Motor neuron (in vitro differentiated cells): ENCODE results near the gene IL21. TPM values are rescaled to one million over a fixed set of nuclear protein-coding genes. Genes with fewer than 3 reads are reported as not detected.
"Not testable (repeated sequence)": the region's sequence is repeated elsewhere in the genome, so short reads cannot be mapped to it uniquely, and the experiment has no call there.

Experiments used
- ATAC-seq, 8 experiments: fragments of 200-7000 bp; cut with Tn5 transposase; replicated peaks in 6 of 8; 2 replicates each; pipeline ENCODE4 v1.8.0; 2021; ENCODE audit warnings: mild to moderate bottlenecking in 8 of 8, moderate library complexity in 8 of 8
- H3K27ac ChIP-seq, 2 donors: fragments of 250-450 bp; sonication (Bioruptor Pico); 2 replicates each; pipeline ENCODE4 v1.9.0; 2021; ENCODE audit warnings: antibody characterized with exemption in 2 of 2, mild to moderate bottlenecking in 2 of 2, moderate library complexity in 1 of 2
- H3K4me1 ChIP-seq, 2 donors: fragments of 250-450 bp; sonication (Bioruptor Pico); replicated peaks in 1 of 2; 2 replicates each; pipeline ENCODE4 v1.6.1; 2021; ENCODE audit warnings: antibody characterized with exemption in 2 of 2, mild to moderate bottlenecking in 2 of 2, moderate library complexity in 1 of 2
- H3K4me3 ChIP-seq, 5 donors: fragments of 250-450 bp; sonication (Bioruptor Pico); 2 replicates each; pipeline ENCODE4 v1.9.0; 2021; ENCODE audit warnings: antibody characterized with exemption in 5 of 5, mild to moderate bottlenecking in 5 of 5, moderate library complexity in 4 of 5
- WGBS, 10 experiments: fragments of 450-650 bp; shearing (Covaris generic); methylation state at CpG; one replicate each; pipeline ENCODE4 v1.0.0; 2022; 5-methylcytosine and 5-hydroxymethylcytosine counted together
- in situ Hi-C, 9 experiments: fragments of 400-800 bp; cut with MboI; loops; one replicate each; pipeline ENCODE4 v1.15.0; 2021; ENCODE audit warnings: low sequenced_read_pairs in 9 of 9, low pct_unique_long_range_greater_than_20kb in 2 of 9; ENCODE audit not compliant: unreplicated experiment in 9 of 9
- total RNA-seq, 8 experiments: library from RNA; unstranded; fragments of 300-600 nt; gene quantifications; 2 replicates each; pipeline versions ENCODE4 v1.2.3 to v1.2.4, GENCODE V29; 2022

Gene IL21
- total RNA-seq, 8 experiments from 2014 or later = 0.09 to 0.41 (median 0.21) TPM; not detected in 5

GRCh38 chr4:122657553-122657952 is 36.7 kb upstream of the IL21 start:
- Histone ChIP-seq H3K27ac (no peak overlapping the region), H3K4me1 (peaks cover 0 to 2% of the 10 kb centered on the region in 2 donors), H3K4me3 (no peak overlapping the region)
- no peak for ATAC-seq
- WGBS, 10 experiments = 20 to 100% (median 68%) methylated on average over 1 of the region's 1 CpG; no CpG with 5 or more reads in 2 of the 10 experiments
- in situ Hi-C loops = no loop called here

- in situ Hi-C loops, H3K4me1 ChIP-seq, ATAC-seq, H3K27ac ChIP-seq, H3K4me3 ChIP-seq: not testable (repeated sequence)
- WGBS, 10 experiments = 0 to 100% (median 0%) methylated on average over 1 to 2 of the region's 5 CpGs; no CpG with 5 or more reads in 7 of the 10 experiments
These were observed 35.7 kb upstream of the IL21 start for GRCh38 chr4:122656583-122656982.

- in situ Hi-C loops = no loop called here
- 0 to 100% (median 94%) methylated on average over 1 of the region's 3 CpGs; no CpG with 5 or more reads in 2 of the 10 experiments for WGBS, 10 experiments
- H3K4me3 ChIP-seq = no peak overlapping the region
- no peak overlapping the region for H3K27ac ChIP-seq
- H3K4me1 ChIP-seq = no peaks in the 10 kb centered on the region
- ATAC-seq = peak in 2 of 8 experiments; percentile 26 to 31
These were observed 31.5 kb upstream of the IL21 start for GRCh38 chr4:122652379-122652778.

- in situ Hi-C loops = no loop called here
- Histone ChIP-seq H3K4me1 (no peaks in the 10 kb centered on the region), H3K27ac (no peak overlapping the region), H3K4me3 (no peak overlapping the region)
- no peak for ATAC-seq
- 80 to 100% (median 100%) methylated on average over 1 of the region's 1 CpG; no CpG with 5 or more reads in 5 of the 10 experiments for WGBS, 10 experiments
These were observed 29.3 kb upstream of the IL21 start for GRCh38 chr4:122650148-122650547.

GRCh38 chr4:122647656-122648055 is 26.8 kb upstream of the IL21 start:
- no peak for ATAC-seq
- H3K27ac ChIP-seq = no peak overlapping the region
- H3K4me1 ChIP-seq = no peaks in the 10 kb centered on the region
- 46 to 85% (median 78%) methylated on average over 1 to 3 of the region's 3 CpGs for WGBS, 10 experiments
- H3K4me3 ChIP-seq = no peak overlapping the region
- in situ Hi-C loops = no loop called here

- H3K4me1 ChIP-seq = no peaks in the 10 kb centered on the region
- no peak overlapping the region for H3K27ac ChIP-seq
- H3K4me3 ChIP-seq = no peak overlapping the region
- WGBS, 10 experiments = 0 to 100% (median 90%) methylated on average over 1 to 2 of the region's 2 CpGs; no CpG with 5 or more reads in 4 of the 10 experiments
- no peak for ATAC-seq
- in situ Hi-C loops = no loop called here
These were observed 22.4 kb upstream of the IL21 start for GRCh38 chr4:122643257-122643656.

GRCh38 chr4:122639181-122639580 is 18.3 kb upstream of the IL21 start:
- H3K4me3 ChIP-seq = no peak overlapping the region
- in situ Hi-C loops = no loop called here
- H3K4me1 ChIP-seq = no peaks in the 10 kb centered on the region
- no peak for ATAC-seq
- H3K27ac ChIP-seq = no peak overlapping the region
- WGBS, 10 experiments = 43 to 100% (median 75%) methylated on average over 1 of the region's 3 CpGs; no CpG with 5 or more reads in 5 of the 10 experiments

GRCh38 chr4:122636697-122637096 is 15.8 kb upstream of the IL21 start:
- in situ Hi-C loops = no loop called here
- ATAC-seq = no peak
- Histone ChIP-seq H3K27ac (no peak overlapping the region), H3K4me1 (no peaks in the 10 kb centered on the region), H3K4me3 (no peak overlapping the region)
- 11 to 100% (median 63%) methylated on average over 1 to 3 of the region's 3 CpGs; no CpG with 5 or more reads in 1 of the 10 experiments for WGBS, 10 experiments

GRCh38 chr4:122635205-122635604 is 14.3 kb upstream of the IL21 start:
- 36 to 100% (median 79%) methylated on average over 1 to 3 of the region's 3 CpGs for WGBS, 10 experiments
- Histone ChIP-seq H3K27ac (no peak overlapping the region), H3K4me3 (no peak overlapping the region), H3K4me1 (no peaks in the 10 kb centered on the region)
- in situ Hi-C loops = no loop called here
- no peak for ATAC-seq

- in situ Hi-C loops = no loop called here
These were observed 12.3 kb upstream of the IL21 start for GRCh38 chr4:122633211-122633610.

GRCh38 chr4:122632396-122633143 is 11.7 kb upstream of the IL21 start:
- Histone ChIP-seq H3K4me1 (no peaks in the 10 kb centered on the region), H3K4me3 (no peak overlapping the region), H3K27ac (no peak overlapping the region)
- in situ Hi-C loops = no loop called here
- ATAC-seq = no peak
- WGBS, 10 experiments = 47 to 96% (median 77%) methylated on average over 2 to 7 of the region's 7 CpGs

More at GRCh38 chr4:122633211-122633610, 12.3 kb upstream of the IL21 start:
- 0 to 100% (median 86%) methylated on average over 1 to 2 of the region's 2 CpGs; no CpG with 5 or more reads in 2 of the 10 experiments for WGBS, 10 experiments
- no peak for ATAC-seq
- H3K4me3 ChIP-seq = no peak overlapping the region
- no peak overlapping the region for H3K27ac ChIP-seq
- no peaks in the 10 kb centered on the region for H3K4me1 ChIP-seq

GRCh38 chr4:122625156-122625555 is 4.3 kb upstream of the IL21 start:
- ATAC-seq = no peak
- in situ Hi-C loops = no loop called here
- WGBS, 10 experiments = 0 to 100% (median 76%) methylated on average over 1 to 2 of the region's 2 CpGs; no CpG with 5 or more reads in 4 of the 10 experiments
- Histone ChIP-seq H3K27ac (no peak overlapping the region), H3K4me1 (no peaks in the 10 kb centered on the region), H3K4me3 (no peak overlapping the region)

GRCh38 chr4:122624205-122624604 is 3.3 kb upstream of the IL21 start:
- Histone ChIP-seq H3K27ac (no peak overlapping the region), H3K4me1 (no peaks in the 10 kb centered on the region), H3K4me3 (no peak overlapping the region)
- 0 to 90% (median 24%) methylated on average over 1 to 2 of the region's 2 CpGs; no CpG with 5 or more reads in 4 of the 10 experiments for WGBS, 10 experiments
- in situ Hi-C loops = loop anchor here in 3 of 9 experiments (25.0 kb wide), 1 partner anchor 288 kb away; the partner anchor contains the start of gene NUDT6 (in 3 of the 3)
- ATAC-seq = peak in 3 of 8 experiments; percentile 81 to 93 (median 86)
